Mesenchymal stem cell (in vitro differentiated cells and primary cell): Measurements from ENCODE around the gene CTDSP2.
A peak's percentile ranks its signal among the peaks of the same experiment; 100 is the strongest.

Experiments used
- DNase-seq: peaks from one replicate; pipeline ENCODE4 v3.0.0-alpha.2; 2013
- H2AFZ ChIP-seq: one replicate; pipeline ENCODE4 v1.6.1; 2013; ENCODE audit warnings: low read depth, mild to moderate bottlenecking, control low read depth, inconsistent platforms, low read length, moderate library complexity
- H2AK5ac ChIP-seq: 2 replicates; pipeline ENCODE4 v1.6.1; 2013; ENCODE audit warnings: low read length, moderate library complexity, mild to moderate bottlenecking, inconsistent platforms; ENCODE audit not compliant: severe bottlenecking
- H2BK120ac ChIP-seq: one replicate; pipeline ENCODE4 v1.6.1; 2013; ENCODE audit warnings: low read depth, mild to moderate bottlenecking, inconsistent platforms, low read length, moderate library complexity
- H2BK12ac ChIP-seq, 2 experiments: one replicate each; pipeline ENCODE4 v1.6.1; 2013; ENCODE audit warnings: inconsistent platforms in 2 of 2, low read length in 2 of 2, mild to moderate bottlenecking in 2 of 2, moderate library complexity in 2 of 2, control low read depth in 1 of 2
- H2BK15ac ChIP-seq: one replicate; pipeline ENCODE4 v1.6.1; 2013; ENCODE audit warnings: mild to moderate bottlenecking, low read depth, inconsistent platforms; ENCODE audit not compliant: poor library complexity, severe bottlenecking
- H2BK5ac ChIP-seq: 2 replicates; pipeline ENCODE4 v1.6.1; 2013; ENCODE audit warnings: low read depth, mild to moderate bottlenecking, low read length, control low read depth, inconsistent platforms; ENCODE audit not compliant: poor library complexity, severe bottlenecking
- H3K14ac ChIP-seq, 2 experiments: one replicate each; pipeline ENCODE4 v1.6.1; 2013; ENCODE audit warnings: inconsistent platforms in 2 of 2, low read length in 2 of 2, control low read depth in 1 of 2, mild to moderate bottlenecking in 1 of 2, moderate library complexity in 1 of 2
- H3K18ac ChIP-seq, 2 experiments: one replicate each; pipeline ENCODE4 v1.6.1; 2013; ENCODE audit warnings: inconsistent platforms in 2 of 2, low read length in 2 of 2, control low read depth in 1 of 2, low read depth in 1 of 2, mild to moderate bottlenecking in 1 of 2
- H3K23ac ChIP-seq, 2 experiments: one replicate each; pipeline ENCODE4 v1.6.1; 2013; ENCODE audit warnings: inconsistent platforms in 2 of 2, low read length in 2 of 2, mild to moderate bottlenecking in 2 of 2, moderate library complexity in 2 of 2, control low read depth in 1 of 2
- H3K27ac ChIP-seq: 2 replicates; pipeline ENCODE4 v1.5.1; 2013; ENCODE audit warnings: mild to moderate bottlenecking, moderate library complexity, low read length, control low read depth, inconsistent platforms; ENCODE audit not compliant: poor library complexity, severe bottlenecking
- H3K27me3 ChIP-seq, 2 experiments: 2 replicates each; pipeline versions ENCODE4 v1.6.1 to v1.7.0; 2013; ENCODE audit warnings: low read length in 2 of 2, mild to moderate bottlenecking in 2 of 2, moderate library complexity in 2 of 2, control low read depth in 1 of 2, inconsistent platforms in 1 of 2; ENCODE audit not compliant: control insufficient read depth in 1 of 2, insufficient read depth in 1 of 2
- H3K36me3 ChIP-seq, 2 experiments: 2 replicates each; pipeline versions ENCODE4 v1.6.1 to v1.7.0; 2013; ENCODE audit warnings: low read length in 2 of 2, control low read depth in 1 of 2, inconsistent platforms in 1 of 2, low read depth in 1 of 2, mild to moderate bottlenecking in 1 of 2; ENCODE audit not compliant: insufficient read depth in 2 of 2, control insufficient read depth in 1 of 2
- H3K4ac ChIP-seq, 2 experiments: one replicate each; pipeline ENCODE4 v1.6.1; 2013; ENCODE audit warnings: inconsistent platforms in 2 of 2, low read length in 2 of 2, mild to moderate bottlenecking in 2 of 2, moderate library complexity in 2 of 2, control low read depth in 1 of 2, low read depth in 1 of 2
- H3K4me1 ChIP-seq: 2 replicates; pipeline ENCODE4 v1.6.1; 2013; ENCODE audit warnings: low read depth, low read length, control low read depth; ENCODE audit not compliant: control insufficient read depth, insufficient read depth
- H3K4me2 ChIP-seq: 2 replicates; pipeline ENCODE4 v1.6.1; 2013; ENCODE audit warnings: low read length, mild to moderate bottlenecking, inconsistent platforms; ENCODE audit not compliant: poor library complexity, severe bottlenecking
- H3K4me3 ChIP-seq, 2 experiments: 2 replicates each; pipeline versions ENCODE4 v1.5.1 to v1.7.0; 2013; ENCODE audit warnings: low read length in 2 of 2, mild to moderate bottlenecking in 2 of 2, control low read depth in 1 of 2, low read depth in 1 of 2; ENCODE audit not compliant: insufficient read depth in 1 of 2
- H3K79me1 ChIP-seq: replicated peaks from 2 replicates; pipeline ENCODE4 v1.6.1; 2013; ENCODE audit warnings: mild to moderate bottlenecking, control low read depth, low read length, inconsistent platforms; ENCODE audit not compliant: poor library complexity, severe bottlenecking
- H3K9ac ChIP-seq: 2 replicates; pipeline ENCODE4 v1.7.0; 2013; ENCODE audit warnings: mild to moderate bottlenecking, low read length, moderate library complexity
- H3K9me3 ChIP-seq: 2 replicates; pipeline ENCODE4 v1.7.0; 2013; ENCODE audit warnings: mild to moderate bottlenecking, low read length; ENCODE audit not compliant: control insufficient read depth
- H4K8ac ChIP-seq: one replicate; pipeline ENCODE4 v1.6.1; 2013; ENCODE audit warnings: inconsistent platforms, mild to moderate bottlenecking, low read length, moderate library complexity
- H4K91ac ChIP-seq: one replicate; pipeline ENCODE4 v1.6.1; 2013; ENCODE audit warnings: mild to moderate bottlenecking, low read length, inconsistent platforms
- WGBS: methylation state at CpG from one replicate; pipeline ENCODE4 v1.1.7; 2013; ENCODE audit warnings: mixed read lengths; 5-methylcytosine and 5-hydroxymethylcytosine counted together

CTDSP2 gene

DNA sequence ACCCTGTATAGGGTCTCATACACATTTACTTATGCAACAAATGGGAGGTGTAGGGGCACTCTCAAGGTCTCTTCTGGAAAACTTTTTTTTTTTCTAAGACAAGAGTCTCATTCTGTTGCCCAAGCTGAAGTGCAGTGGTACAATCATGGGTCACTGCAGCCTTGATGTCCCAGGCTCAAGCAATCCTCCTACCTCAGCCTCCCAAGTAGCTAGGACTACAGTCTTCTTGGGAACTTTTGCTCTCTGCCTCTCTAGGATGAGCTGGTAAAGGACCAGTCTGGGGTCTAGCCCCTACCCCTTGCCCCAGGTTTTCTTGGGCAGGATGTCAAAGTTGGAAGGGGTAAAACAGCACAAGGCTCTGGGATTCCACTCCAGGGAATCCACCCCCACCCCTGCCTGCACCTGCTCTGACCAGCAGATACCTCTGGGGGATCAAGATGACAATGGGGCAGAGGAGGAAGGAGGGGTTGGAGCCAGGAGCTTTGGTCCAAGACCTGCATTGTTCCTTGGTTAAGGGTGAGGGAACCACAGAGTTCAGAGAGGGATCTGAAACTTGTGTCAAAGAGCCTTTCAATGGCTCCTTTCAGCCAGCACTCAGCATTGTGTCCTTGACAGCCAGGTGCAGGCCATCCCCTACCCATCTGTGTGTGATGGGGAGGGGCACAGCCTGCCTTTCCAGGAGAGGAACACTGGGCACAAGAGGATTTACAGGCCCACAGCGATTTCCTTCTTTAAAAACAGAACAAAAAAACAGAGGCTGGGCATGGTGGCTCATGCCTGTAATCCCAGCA, 12.2 kb downstream of the CTDSP2 start:
- H3K36me3 ChIP-seq, result peaks cover 2 to 27% of the 10 kb centered on the region in 2 experiments
- H3K4me2 ChIP-seq, result no peak overlapping the region
- no peak overlapping the region for H2BK12ac ChIP-seq
- no peak overlapping the region for H4K8ac ChIP-seq
- H3K9ac ChIP-seq, result peak overlapping the region; percentile 67
- H3K4me1 ChIP-seq, result peaks cover 65% of the 10 kb centered on the region
- no peak for DNase-seq
- H2BK5ac ChIP-seq, result no peak overlapping the region
- H2AK5ac ChIP-seq, result peak overlapping the region; percentile 8
- H2BK15ac ChIP-seq, result no peak overlapping the region
- H3K27me3 ChIP-seq, result no peaks in the 10 kb centered on the region
- H3K23ac ChIP-seq, result no peak overlapping the region
- no peak overlapping the region for H2BK120ac ChIP-seq
- H3K18ac ChIP-seq, result peak overlapping the region; percentile 19 to 63
- 29% methylated on average over 1 of the region's 1 CpG for WGBS
- H3K14ac ChIP-seq, result peak overlapping the region in 1 of 2 experiments; percentile 44
- H4K91ac ChIP-seq, result no peak overlapping the region
- H2AFZ ChIP-seq, result no peak overlapping the region
- H3K4ac ChIP-seq, result no peak overlapping the region
- peaks cover 2% of the 10 kb centered on the region for H3K79me1 ChIP-seq
- no peaks in the 10 kb centered on the region for H3K9me3 ChIP-seq
- no peak overlapping the region for H3K27ac ChIP-seq
- H3K4me3 ChIP-seq, result no peak overlapping the region

DNA sequence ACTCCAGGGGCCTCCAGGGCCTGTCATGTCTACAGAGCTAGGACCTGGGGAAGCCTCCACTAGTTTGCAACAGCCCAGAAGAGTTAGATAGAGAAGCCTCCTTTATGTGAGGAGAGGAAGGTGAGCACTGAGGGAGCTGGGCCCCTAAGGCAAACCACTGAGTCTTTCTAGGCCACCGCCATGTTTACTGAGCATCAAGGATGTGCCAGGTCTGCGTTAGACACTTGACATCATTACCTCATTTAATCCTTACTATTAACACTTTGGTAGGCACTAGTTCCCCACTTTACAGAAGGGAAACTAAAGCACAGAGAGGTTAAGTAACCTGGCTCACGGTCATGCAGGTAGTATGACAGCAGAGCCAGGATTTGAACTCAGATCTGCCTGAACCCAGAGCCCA, 12.9 kb downstream of the CTDSP2 start:
- H3K18ac ChIP-seq, result peak overlapping the region in 1 of 2 experiments; percentile 70
- WGBS, result 88% methylated on average over 3 of the region's 3 CpGs
- H3K4me2 ChIP-seq, result no peak overlapping the region
- H2AK5ac ChIP-seq, result peak overlapping the region; percentile 4
- DNase-seq, result no peak
- no peak overlapping the region for H2BK15ac ChIP-seq
- peaks cover 66% of the 10 kb centered on the region for H3K4me1 ChIP-seq
- no peak overlapping the region for H2BK5ac ChIP-seq
- H3K36me3 ChIP-seq, result peaks cover 6 to 30% of the 10 kb centered on the region in 2 experiments
- no peak overlapping the region for H4K91ac ChIP-seq
- no peak overlapping the region for H3K23ac ChIP-seq
- H3K27ac ChIP-seq, result no peak overlapping the region
- H2AFZ ChIP-seq, result no peak overlapping the region
- peak overlapping the region in 1 of 2 experiments; percentile 44 for H3K14ac ChIP-seq
- no peak overlapping the region for H2BK12ac ChIP-seq
- no peak overlapping the region for H3K4ac ChIP-seq
- H4K8ac ChIP-seq, result no peak overlapping the region
- H2BK120ac ChIP-seq, result no peak overlapping the region
- no peaks in the 10 kb centered on the region for H3K27me3 ChIP-seq
- no peak overlapping the region for H3K4me3 ChIP-seq
- H3K9me3 ChIP-seq, result no peaks in the 10 kb centered on the region
- peak overlapping the region; percentile 67 for H3K9ac ChIP-seq
- peaks cover 2% of the 10 kb centered on the region for H3K79me1 ChIP-seq

DNA sequence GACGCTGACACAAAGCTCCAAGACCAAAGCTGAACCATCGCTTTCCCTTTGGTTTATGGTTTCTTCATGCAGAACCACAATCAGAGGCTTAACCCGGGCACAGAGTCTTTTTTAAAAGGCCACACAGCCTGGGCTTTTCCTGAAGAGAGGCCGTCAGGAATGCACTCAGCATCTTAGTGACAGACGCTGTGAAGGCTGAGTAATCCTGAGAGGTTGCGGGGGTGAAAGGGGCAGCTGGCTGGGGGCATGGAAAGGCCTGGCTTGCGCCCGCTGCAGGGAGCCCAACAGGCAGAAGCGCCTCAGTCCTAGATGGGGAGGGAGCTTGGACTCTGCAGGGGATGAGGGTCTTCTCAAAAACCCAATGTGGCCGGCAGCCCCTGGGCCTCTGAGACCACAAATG, 13.6 kb downstream of the CTDSP2 start:
- peak overlapping the region; percentile 67 for H3K9ac ChIP-seq
- H2BK120ac ChIP-seq, result no peak overlapping the region
- H3K23ac ChIP-seq, result no peak overlapping the region
- peak overlapping the region; percentile 14 for H3K4me2 ChIP-seq
- peak overlapping the region; percentile 37 for H4K91ac ChIP-seq
- H2AFZ ChIP-seq, result no peak overlapping the region
- H3K14ac ChIP-seq, result no peak overlapping the region
- no peak overlapping the region for H3K4me3 ChIP-seq
- H3K27me3 ChIP-seq, result no peaks in the 10 kb centered on the region
- H3K4me1 ChIP-seq, result peaks cover 60% of the 10 kb centered on the region
- H3K79me1 ChIP-seq, result peaks cover 2% of the 10 kb centered on the region
- no peak overlapping the region for H2BK12ac ChIP-seq
- no peak overlapping the region for H2BK5ac ChIP-seq
- peak overlapping the region; percentile 34 for H3K27ac ChIP-seq
- no peak overlapping the region for H3K4ac ChIP-seq
- WGBS, result 30% methylated on average over 10 of the region's 10 CpGs
- H3K36me3 ChIP-seq, result peaks cover 8 to 30% of the 10 kb centered on the region in 2 experiments
- DNase-seq, result peak; percentile 68
- H3K9me3 ChIP-seq, result no peaks in the 10 kb centered on the region
- H3K18ac ChIP-seq, result peak overlapping the region; percentile 25 to 69
- peak overlapping the region; percentile 32 for H4K8ac ChIP-seq
- no peak overlapping the region for H2BK15ac ChIP-seq
- no peak overlapping the region for H2AK5ac ChIP-seq

DNA sequence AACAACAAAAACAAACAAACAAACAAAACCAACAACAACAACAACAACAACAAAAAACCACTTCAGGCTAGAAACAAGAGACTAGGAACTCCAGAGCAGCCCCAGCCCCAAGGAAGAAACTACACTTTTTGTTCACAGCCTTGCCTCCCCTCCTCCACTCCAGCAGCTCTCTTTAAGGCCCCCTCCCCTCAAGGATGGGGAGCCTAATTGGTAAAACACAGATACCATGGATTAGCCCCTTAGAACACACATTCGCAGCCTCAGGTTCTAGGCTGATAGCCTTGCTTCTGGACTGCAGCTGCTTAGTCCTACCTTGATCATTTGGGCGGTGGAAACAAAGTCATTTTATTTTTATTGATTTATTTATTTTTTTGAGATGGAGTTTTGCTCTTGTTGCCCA, 16.1 kb downstream of the CTDSP2 start:
- Histone ChIP-seq H2AK5ac (no peak overlapping the region), H2BK5ac (no peak overlapping the region), H4K8ac (no peak overlapping the region), H3K36me3 (peaks cover 31 to 55% of the 10 kb centered on the region in 2 experiments), H2BK15ac (no peak overlapping the region), H2AFZ (no peak overlapping the region), H3K9me3 (no peaks in the 10 kb centered on the region), H3K4me2 (no peak overlapping the region), H4K91ac (no peak overlapping the region), H2BK12ac (no peak overlapping the region), H3K23ac (no peak overlapping the region), H3K27me3 (no peaks in the 10 kb centered on the region), H3K14ac (no peak overlapping the region), H3K18ac (no peak overlapping the region), H3K4ac (no peak overlapping the region), H3K4me3 (no peak overlapping the region), H3K79me1 (peaks cover 23% of the 10 kb centered on the region), H2BK120ac (no peak overlapping the region), H3K9ac (peak overlapping the region; percentile 60), H3K27ac (no peak overlapping the region), H3K4me1 (peaks cover 39% of the 10 kb centered on the region)
- DNase-seq, result no peak
- WGBS, result 95% methylated on average over 2 of the region's 2 CpGs
